IMR-90 (cell line): ENCODE measurements around the gene DCAF10. TPM values are rescaled to one million over a fixed set of nuclear protein-coding genes. Genes with fewer than 3 reads are reported as not detected.

Source experiments
- ATAC-seq: fragments of 200-7000 bp; cut with Tn5 transposase; 2 replicates; pipeline ENCODE4 v1.9.1; 2020; ENCODE audit warnings: low read depth, mild to moderate bottlenecking, moderate library complexity
- BruUV-seq: library from RNA; stranded (reverse); fragments of 400-500 nt; replicated peaks from 2 replicates; lab custom pipeline; 2021; lab: Mats Ljungman, UMichigan
- CTCF ChIA-PET: fragments of 300-600 bp; formaldehyde crosslinking; extraction: SDS; loops from one replicate; lab custom pipeline; 2021; ENCODE audit warnings: antibody characterized with exemption; lab: Yijun Ruan, JAX
- POLR2A ChIA-PET: fragments of 300-600 bp; sonication (Branson Sonifier 250); formaldehyde crosslinking; loops from one replicate; lab custom pipeline; 2022; ENCODE audit warnings: antibody characterized with exemption; ENCODE audit not compliant: unreplicated experiment; lab: Charles Lee
- DNase-seq: peaks from one replicate; pipeline ENCODE4 v3.0.0; 2013
- H2AFZ ChIP-seq: replicated peaks from 2 replicates; pipeline ENCODE3; 2013; ENCODE audit warnings: low read length, mild to moderate bottlenecking; ENCODE audit not compliant: poor library complexity
- H2AK5ac ChIP-seq: 2 replicates; pipeline ENCODE4 v1.6.1; 2013; ENCODE audit warnings: low read depth, low read length, inconsistent platforms
- H2AK9ac ChIP-seq: replicated peaks from 2 replicates; pipeline ENCODE3; 2013; ENCODE audit warnings: mild to moderate bottlenecking, low read depth, low read length, moderate library complexity; ENCODE audit not compliant: poor library complexity
- H2BK120ac ChIP-seq: 2 replicates; pipeline ENCODE4 v1.6.1; 2013; ENCODE audit warnings: low read depth, low read length, inconsistent platforms
- H2BK15ac ChIP-seq: 3 replicates; pipeline ENCODE4 v1.6.1; 2013; ENCODE audit warnings: low read depth, low read length, inconsistent platforms
- H2BK20ac ChIP-seq: 2 replicates; pipeline ENCODE4 v1.6.1; 2013; ENCODE audit warnings: low read depth, mild to moderate bottlenecking, inconsistent platforms, low read length, moderate library complexity
- H2BK5ac ChIP-seq: 2 replicates; pipeline ENCODE4 v1.6.1; 2013; ENCODE audit warnings: mild to moderate bottlenecking, low read depth, low read length, inconsistent platforms; ENCODE audit not compliant: poor library complexity, severe bottlenecking
- H3K14ac ChIP-seq: replicated peaks from 2 replicates; pipeline ENCODE4 v1.6.1; 2013; ENCODE audit warnings: low read depth, low read length, inconsistent platforms
- H3K18ac ChIP-seq: 2 replicates; pipeline ENCODE4 v1.6.1; 2013; ENCODE audit warnings: low read depth, low read length, control low read depth
- H3K23ac ChIP-seq: 2 replicates; pipeline ENCODE4 v1.6.1; 2013; ENCODE audit warnings: low read depth, low read length, inconsistent platforms
- H3K27ac ChIP-seq: 2 replicates; pipeline ENCODE4 v1.5.1; 2013; ENCODE audit warnings: mild to moderate bottlenecking, control low read depth, low read length; ENCODE audit not compliant: insufficient read depth
- H3K27me3 ChIP-seq: 2 replicates; pipeline ENCODE4 v1.6.1; 2013; ENCODE audit warnings: low read length; ENCODE audit not compliant: control insufficient read depth, insufficient read depth
- H3K36me3 ChIP-seq: 2 replicates; pipeline ENCODE4 v1.6.1; 2013; ENCODE audit warnings: low read length, mixed read lengths; ENCODE audit not compliant: control insufficient read depth, insufficient read depth
- H3K4ac ChIP-seq: 2 replicates; pipeline ENCODE4 v1.6.1; 2013; ENCODE audit warnings: low read depth, low read length, inconsistent platforms
- H3K4me1 ChIP-seq: 2 replicates; pipeline ENCODE4 v1.6.1; 2013; ENCODE audit warnings: low read length, mixed read lengths; ENCODE audit not compliant: control insufficient read depth, insufficient read depth
- H3K4me2 ChIP-seq: 2 replicates; pipeline ENCODE4 v1.6.1; 2013; ENCODE audit warnings: low read depth, mild to moderate bottlenecking, control low read depth, low read length, moderate library complexity
- H3K4me3 ChIP-seq: 2 replicates; pipeline ENCODE4 v1.5.1; 2013; ENCODE audit warnings: low read depth, mild to moderate bottlenecking, control low read depth, low read length, moderate library complexity; ENCODE audit not compliant: insufficient read depth
- H3K56ac ChIP-seq: 2 replicates; pipeline ENCODE4 v1.6.1; 2013; ENCODE audit warnings: low read length, inconsistent platforms; ENCODE audit not compliant: insufficient read depth; ENCODE audit errors: extremely low read depth
- H3K79me1 ChIP-seq, 2 experiments: 2 replicates each; pipeline ENCODE4 v1.6.1; 2013; ENCODE audit warnings: low read length in 2 of 2, inconsistent platforms in 1 of 2, low read depth in 1 of 2
- H3K9ac ChIP-seq: 2 replicates; pipeline ENCODE4 v1.6.1; 2013; ENCODE audit warnings: low read depth, low read length, control low read depth
- H3K9me1 ChIP-seq: 2 replicates; pipeline ENCODE4 v1.6.1; 2013; ENCODE audit warnings: low read length, inconsistent platforms; ENCODE audit not compliant: insufficient read depth
- H3K9me3 ChIP-seq: 2 replicates; pipeline ENCODE4 v1.6.1; 2013; ENCODE audit warnings: low read length; ENCODE audit not compliant: control insufficient read depth, insufficient read depth
- H4K20me1 ChIP-seq: 2 replicates; pipeline ENCODE4 v1.6.1; 2013; ENCODE audit warnings: low read length, inconsistent platforms; ENCODE audit not compliant: insufficient read depth
- H4K5ac ChIP-seq: 2 replicates; pipeline ENCODE4 v1.6.1; 2013; ENCODE audit warnings: mild to moderate bottlenecking, low read depth, low read length, control low read depth
- H4K8ac ChIP-seq, 2 experiments: 2 replicates each; pipeline ENCODE4 v1.6.1; 2013; ENCODE audit warnings: low read depth in 2 of 2, low read length in 2 of 2, control low read depth in 1 of 2, inconsistent platforms in 1 of 2
- H4K91ac ChIP-seq: 2 replicates; pipeline ENCODE4 v1.6.1; 2013; ENCODE audit warnings: low read depth, low read length, inconsistent platforms; ENCODE audit not compliant: insufficient read depth
- CTCF ChIP-seq: conservative IDR thresholded peaks from 2 replicates; pipeline ENCODE4 v1.5.1; 2012; ENCODE audit warnings: mild to moderate bottlenecking, low read depth, low read length, improper control_type of control experiment
- ELK1 ChIP-seq: fragments of 150-350 bp; IDR thresholded peaks from 2 replicates; pipeline ENCODE4 v1.6.1; 2016; ENCODE audit warnings: low read depth, mild to moderate bottlenecking, low read length, moderate library complexity, borderline replicate concordance
- MAFK ChIP-seq: IDR thresholded peaks from 2 replicates; pipeline ENCODE4 v1.6.1; 2012; ENCODE audit warnings: low read depth, low read length, improper control_type of control experiment
- NFE2L2 ChIP-seq: fragments of 150-350 bp; IDR thresholded peaks from 2 replicates; pipeline ENCODE4 v1.6.1; 2016; ENCODE audit warnings: low read depth, mild to moderate bottlenecking, low read length
- SMC3 ChIP-seq: fragments of 150-350 bp; IDR thresholded peaks from 2 replicates; pipeline ENCODE4 v1.6.1; 2016; ENCODE audit warnings: low read depth, mild to moderate bottlenecking, antibody characterized with exemption, low read length, moderate library complexity
- dilution Hi-C: fragments of 300-500 bp; cut with HindIII; formaldehyde crosslinking; loops from one replicate; pipeline ENCODE4 v1.14.3; 2018; ENCODE audit warnings: low sequenced_read_pairs; ENCODE audit not compliant: unreplicated experiment
- in situ Hi-C: fragments of 300-500 bp; cut with MboI; formaldehyde crosslinking; loops from 3 replicates; pipeline ENCODE4 v1.14.3; 2019; ENCODE audit warnings: low sequenced_read_pairs, inconsistent platforms, mixed read lengths
- intact Hi-C: fragments of 100-400 bp; cut with micrococcal nuclease; formaldehyde crosslinking; loops from 2 replicates; pipeline ENCODE4 v1.10.0; 2022
- polyA plus RNA-seq, 3 experiments: library from polyadenylated mRNA; depleted of rRNA; stranded (reverse); fragments of >200 nt; gene quantifications; 2 replicates each; pipeline ENCODE4 v1.2.3, GENCODE V29; 2012; ENCODE audit warnings: low replicate concordance in 1 of 3
- total RNA-seq: library from RNA; depleted of rRNA; stranded (reverse); fragments of >200 nt; gene quantifications from 2 replicates; pipeline ENCODE4 v1.2.3, GENCODE V29; 2012

The DCAF10 gene
- total and polyA plus RNA-seq, 2 of the 4 experiments (the other 2 are of a cell fraction): 17.1 to 19.4 TPM

- Histone ChIP-seq H3K27ac (no peak overlapping the region), H2AK9ac (no peak overlapping the region), H4K8ac (no peak overlapping the region), H4K91ac (no peak overlapping the region), H3K36me3 (peaks cover 6% of the 10 kb centered on the region; the same call in 1 of the 2 replicates), H3K56ac (no peak overlapping the region), H3K4me2 (peak overlapping the region; percentile 4; the same call in 1 of the 2 replicates), H3K18ac (no peak overlapping the region), H4K5ac (no peak overlapping the region), H4K20me1 (no peaks in the 10 kb centered on the region), H3K4me1 (peaks cover 14% of the 10 kb centered on the region), H3K9ac (no peak overlapping the region), H3K79me1 (peaks cover 13 to 37% of the 10 kb centered on the region in 2 experiments), H3K4me3 (no peak overlapping the region), H3K4ac (no peak overlapping the region), H3K27me3 (no peaks in the 10 kb centered on the region), H2BK20ac (no peak overlapping the region), H2BK15ac (no peak overlapping the region), H3K14ac (no peak overlapping the region), H2AK5ac (no peak overlapping the region), H3K9me3 (no peaks in the 10 kb centered on the region), H2AFZ (no peak overlapping the region), H3K9me1 (peaks cover 10% of the 10 kb centered on the region), H2BK120ac (no peak overlapping the region), H2BK5ac (no peak overlapping the region), H3K23ac (no peak overlapping the region)
- DNase-seq (no peak), ATAC-seq (no peak)
- intact Hi-C loops (loop anchor here (2.0 to 5.0 kb wide), 3 partner anchors 155 to 420 kb away; partner anchors contain the start of gene TOMM5), dilution Hi-C loops (loop anchor here (25.0 kb wide), 1 partner anchor 485 kb away; the partner anchor contains the start of gene ALDH1B1), in situ Hi-C loops (loop anchor here (10.0 kb wide), 1 partner anchor 317 kb away; no protein-coding TSS in a partner anchor)
- POLR2A ChIA-PET: no interaction called here
- no TSS peak for BruUV-seq
- CTCF ChIA-PET: interaction anchor here (0.6 to 1.1 kb wide), 2 partner anchors 361 to 420 kb away, joined by 4 read pairs; no protein-coding TSS in a partner anchor
- TF ChIP-seq ELK1 (no peak), SMC3 (no peak), MAFK (no peak), NFE2L2 (no peak), CTCF (no peak)
These were observed 101.5 kb downstream of the DCAF10 start for GRCh38 chr9:37902131-37902530.
